SK-N-SH (cell line): ENCODE results near the gene MED19.

Experiments
- CHD2 ChIP-seq: fragments of 150-350 bp; IDR thresholded peaks from 2 replicates; pipeline ENCODE4 v1.6.1; 2018; ENCODE audit warnings: low read length; ENCODE audit not compliant: partially characterized antibody
- CTCF ChIP-seq: fragments of 200-600 bp; sonication (generic); IDR thresholded peaks from 2 replicates; pipeline ENCODE4 v1.6.1; 2017; ENCODE audit warnings: antibody characterized with exemption, mild to moderate bottlenecking, moderate library complexity
- EP300 ChIP-seq, 2 experiments: IDR thresholded peaks; 2 replicates each; pipeline versions ENCODE4 v1.4.0 to v1.6.1; 2012; ENCODE audit warnings: borderline replicate concordance in 1 of 2, low read depth in 1 of 2, low read length in 1 of 2
- EZH2phosphoT487 ChIP-seq: fragments of 200-600 bp; sonication (generic); IDR thresholded peaks from 2 replicates; pipeline ENCODE4 v1.6.1; 2017; ENCODE audit warnings: low read depth, mixed run types, mild to moderate bottlenecking, antibody characterized with exemption, moderate library complexity, borderline replicate concordance
- GABPA ChIP-seq: IDR thresholded peaks from 2 replicates; pipeline ENCODE4 v1.4.0; 2012; ENCODE audit warnings: low read depth, mild to moderate bottlenecking
- IRF3 ChIP-seq: fragments of 150-350 bp; IDR thresholded peaks from 2 replicates; pipeline ENCODE4 v1.6.1; 2016; ENCODE audit warnings: mild to moderate bottlenecking, low read depth, low read length
- MEF2A ChIP-seq: IDR thresholded peaks from 2 replicates; pipeline ENCODE4 v1.4.0; 2012; ENCODE audit warnings: low read depth, borderline replicate concordance
- NFIC ChIP-seq: IDR thresholded peaks from 2 replicates; pipeline ENCODE4 v1.4.0; 2012; ENCODE audit warnings: borderline replicate concordance
- RAD21 ChIP-seq: IDR thresholded peaks from 2 replicates; pipeline ENCODE4 v1.6.1; 2012; ENCODE audit warnings: mild to moderate bottlenecking, low read length
- REST ChIP-seq: IDR thresholded peaks from 2 replicates; pipeline ENCODE4 v1.6.1; 2012; ENCODE audit warnings: mild to moderate bottlenecking, low read depth, low read length, moderate library complexity
- RFX5 ChIP-seq: IDR thresholded peaks from 2 replicates; pipeline ENCODE4 v1.6.1; 2012; ENCODE audit warnings: mild to moderate bottlenecking, improper control_type of control experiment, low read length
- USF2 ChIP-seq: fragments of 150-350 bp; IDR thresholded peaks from 2 replicates; pipeline ENCODE4 v1.6.1; 2017; ENCODE audit warnings: antibody characterized with exemption, low read length, low read depth, borderline replicate concordance
- ZBTB33 ChIP-seq: IDR thresholded peaks from 2 replicates; pipeline ENCODE4 v1.4.0; 2012; ENCODE audit warnings: low read depth, borderline replicate concordance
- TF ChIP-seq, protein P1 (sequence below): IDR thresholded peaks from 2 replicates; pipeline ENCODE4 v1.4.0; 2012; ENCODE audit warnings: low read depth, borderline replicate concordance

GRCh38 chr11:57745206-57745605 is 33.2 kb upstream of the MED19 start:
- no peak for TF ChIP-seq EZH2phosphoT487
- TF ChIP-seq CTCF = no peak
- TF ChIP-seq RFX5 = no peak
- no peak for TF ChIP-seq RAD21
- TF ChIP-seq, protein P1, sequence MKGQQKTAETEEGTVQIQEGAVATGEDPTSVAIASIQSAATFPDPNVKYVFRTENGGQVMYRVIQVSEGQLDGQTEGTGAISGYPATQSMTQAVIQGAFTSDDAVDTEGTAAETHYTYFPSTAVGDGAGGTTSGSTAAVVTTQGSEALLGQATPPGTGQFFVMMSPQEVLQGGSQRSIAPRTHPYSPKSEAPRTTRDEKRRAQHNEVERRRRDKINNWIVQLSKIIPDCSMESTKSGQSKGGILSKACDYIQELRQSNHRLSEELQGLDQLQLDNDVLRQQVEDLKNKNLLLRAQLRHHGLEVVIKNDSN = no peak
- no peak for TF ChIP-seq REST
- no peak for TF ChIP-seq IRF3
- TF ChIP-seq ZBTB33 = no peak
- TF ChIP-seq NFIC = no peak
- no peak for TF ChIP-seq GABPA
- no peak for TF ChIP-seq EP300 (IDR thresholded peaks at IDR 0.05; ENCODE audit: borderline replicate concordance in 1 of 2, low read depth in 1 of 2, low read length in 1 of 2)
- TF ChIP-seq MEF2A = no peak
- TF ChIP-seq USF2 = no peak
- no peak for TF ChIP-seq CHD2
